HL-60 (cell line): ENCODE results near the gene SLC1A1.

Experiments used
- DNase-seq, 2 experiments: peaks; one replicate each; pipeline ENCODE4 v3.0.0-alpha.2; 2010 to 2020; ENCODE audit warnings: low read depth in 1 of 2, low spot score in 1 of 2
- H3K27ac ChIP-seq: fragments of 250-450 bp; sonication (Bioruptor Pico); replicated peaks from 2 replicates; pipeline ENCODE4 v1.5.1; 2020; ENCODE audit warnings: mild to moderate bottlenecking, moderate library complexity
- H3K27me3 ChIP-seq: fragments of 250-450 bp; sonication (Bioruptor Pico); 2 replicates; pipeline ENCODE4 v1.5.1; 2021; ENCODE audit warnings: mild to moderate bottlenecking, moderate library complexity; ENCODE audit not compliant: insufficient read depth, poor library complexity, severe bottlenecking
- H3K4me3 ChIP-seq: replicated peaks from 2 replicates; pipeline ENCODE4 v1.5.1; 2011; ENCODE audit warnings: mild to moderate bottlenecking, control low read depth, low read length; ENCODE audit not compliant: insufficient read depth
- GABPA ChIP-seq: IDR thresholded peaks from 2 replicates; pipeline ENCODE4 v1.6.1; 2012; ENCODE audit warnings: low read depth
- POLR2AphosphoS5 ChIP-seq: IDR thresholded peaks from 2 replicates; pipeline ENCODE4 v1.6.1; 2012; ENCODE audit warnings: low read depth
- SPI1 ChIP-seq: IDR thresholded peaks from 2 replicates; pipeline ENCODE4 v1.6.1; 2012; ENCODE audit warnings: low read depth, mild to moderate bottlenecking, borderline replicate concordance
- TF ChIP-seq, protein P1 (sequence below): IDR thresholded peaks from one replicate; pipeline ENCODE4 v1.5.1; 2011; ENCODE audit warnings: low read length, control low read depth, inconsistent platforms; ENCODE audit not compliant: insufficient read depth
- TF ChIP-seq, protein P2 (sequence below): IDR thresholded peaks from 2 replicates; pipeline ENCODE4 v1.6.1; 2012; ENCODE audit warnings: low read depth; ENCODE audit not compliant: insufficient replicate concordance

The SLC1A1 gene

DNA sequence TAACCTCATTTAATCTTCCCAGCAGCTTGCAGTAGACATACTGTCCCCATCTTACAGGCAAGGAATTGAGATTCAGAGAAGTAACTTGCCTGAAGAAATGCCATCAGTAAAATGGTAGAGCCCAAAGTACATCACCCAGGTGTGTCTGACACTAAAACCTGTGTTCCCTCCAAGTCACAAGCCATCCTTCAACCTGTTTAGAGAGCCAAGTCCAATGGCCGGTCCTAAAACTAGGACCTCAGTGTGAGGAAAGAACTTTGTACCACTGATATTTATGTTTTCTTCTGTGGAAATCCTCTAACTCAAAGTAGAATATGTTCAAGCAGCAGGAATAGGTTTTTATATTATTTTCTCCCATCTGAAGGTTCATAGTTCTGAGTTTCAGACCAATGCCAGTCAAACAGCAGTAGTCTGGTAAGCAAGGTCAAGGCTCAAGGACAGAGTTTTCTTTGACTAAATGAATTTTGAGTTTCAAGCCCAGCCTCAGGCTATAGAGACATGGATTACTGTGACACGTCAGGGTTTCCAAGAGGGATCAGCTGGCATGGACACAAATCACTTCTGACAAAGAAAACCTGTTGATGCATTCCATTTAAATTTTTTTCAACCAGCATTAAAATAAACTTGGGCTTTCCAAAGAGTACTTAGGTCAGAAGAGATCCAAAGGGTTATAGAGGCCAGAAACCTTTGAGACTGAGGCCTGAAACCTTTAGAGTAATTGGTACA is 90.9 kb downstream of the SLC1A1 start:
- H3K27me3 ChIP-seq = peaks cover 2% of the 10 kb centered on the region
- no peak overlapping the region for H3K27ac ChIP-seq
- H3K4me3 ChIP-seq = no peak overlapping the region
- no peak for DNase-seq
- no peak for TF ChIP-seq SPI1
- TF ChIP-seq, protein P1, sequence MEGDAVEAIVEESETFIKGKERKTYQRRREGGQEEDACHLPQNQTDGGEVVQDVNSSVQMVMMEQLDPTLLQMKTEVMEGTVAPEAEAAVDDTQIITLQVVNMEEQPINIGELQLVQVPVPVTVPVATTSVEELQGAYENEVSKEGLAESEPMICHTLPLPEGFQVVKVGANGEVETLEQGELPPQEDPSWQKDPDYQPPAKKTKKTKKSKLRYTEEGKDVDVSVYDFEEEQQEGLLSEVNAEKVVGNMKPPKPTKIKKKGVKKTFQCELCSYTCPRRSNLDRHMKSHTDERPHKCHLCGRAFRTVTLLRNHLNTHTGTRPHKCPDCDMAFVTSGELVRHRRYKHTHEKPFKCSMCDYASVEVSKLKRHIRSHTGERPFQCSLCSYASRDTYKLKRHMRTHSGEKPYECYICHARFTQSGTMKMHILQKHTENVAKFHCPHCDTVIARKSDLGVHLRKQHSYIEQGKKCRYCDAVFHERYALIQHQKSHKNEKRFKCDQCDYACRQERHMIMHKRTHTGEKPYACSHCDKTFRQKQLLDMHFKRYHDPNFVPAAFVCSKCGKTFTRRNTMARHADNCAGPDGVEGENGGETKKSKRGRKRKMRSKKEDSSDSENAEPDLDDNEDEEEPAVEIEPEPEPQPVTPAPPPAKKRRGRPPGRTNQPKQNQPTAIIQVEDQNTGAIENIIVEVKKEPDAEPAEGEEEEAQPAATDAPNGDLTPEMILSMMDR = no peak
- no peak for TF ChIP-seq GABPA
- TF ChIP-seq POLR2AphosphoS5 = no peak
- TF ChIP-seq, protein P2, sequence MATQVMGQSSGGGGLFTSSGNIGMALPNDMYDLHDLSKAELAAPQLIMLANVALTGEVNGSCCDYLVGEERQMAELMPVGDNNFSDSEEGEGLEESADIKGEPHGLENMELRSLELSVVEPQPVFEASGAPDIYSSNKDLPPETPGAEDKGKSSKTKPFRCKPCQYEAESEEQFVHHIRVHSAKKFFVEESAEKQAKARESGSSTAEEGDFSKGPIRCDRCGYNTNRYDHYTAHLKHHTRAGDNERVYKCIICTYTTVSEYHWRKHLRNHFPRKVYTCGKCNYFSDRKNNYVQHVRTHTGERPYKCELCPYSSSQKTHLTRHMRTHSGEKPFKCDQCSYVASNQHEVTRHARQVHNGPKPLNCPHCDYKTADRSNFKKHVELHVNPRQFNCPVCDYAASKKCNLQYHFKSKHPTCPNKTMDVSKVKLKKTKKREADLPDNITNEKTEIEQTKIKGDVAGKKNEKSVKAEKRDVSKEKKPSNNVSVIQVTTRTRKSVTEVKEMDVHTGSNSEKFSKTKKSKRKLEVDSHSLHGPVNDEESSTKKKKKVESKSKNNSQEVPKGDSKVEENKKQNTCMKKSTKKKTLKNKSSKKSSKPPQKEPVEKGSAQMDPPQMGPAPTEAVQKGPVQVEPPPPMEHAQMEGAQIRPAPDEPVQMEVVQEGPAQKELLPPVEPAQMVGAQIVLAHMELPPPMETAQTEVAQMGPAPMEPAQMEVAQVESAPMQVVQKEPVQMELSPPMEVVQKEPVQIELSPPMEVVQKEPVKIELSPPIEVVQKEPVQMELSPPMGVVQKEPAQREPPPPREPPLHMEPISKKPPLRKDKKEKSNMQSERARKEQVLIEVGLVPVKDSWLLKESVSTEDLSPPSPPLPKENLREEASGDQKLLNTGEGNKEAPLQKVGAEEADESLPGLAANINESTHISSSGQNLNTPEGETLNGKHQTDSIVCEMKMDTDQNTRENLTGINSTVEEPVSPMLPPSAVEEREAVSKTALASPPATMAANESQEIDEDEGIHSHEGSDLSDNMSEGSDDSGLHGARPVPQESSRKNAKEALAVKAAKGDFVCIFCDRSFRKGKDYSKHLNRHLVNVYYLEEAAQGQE = no peak

DNA sequence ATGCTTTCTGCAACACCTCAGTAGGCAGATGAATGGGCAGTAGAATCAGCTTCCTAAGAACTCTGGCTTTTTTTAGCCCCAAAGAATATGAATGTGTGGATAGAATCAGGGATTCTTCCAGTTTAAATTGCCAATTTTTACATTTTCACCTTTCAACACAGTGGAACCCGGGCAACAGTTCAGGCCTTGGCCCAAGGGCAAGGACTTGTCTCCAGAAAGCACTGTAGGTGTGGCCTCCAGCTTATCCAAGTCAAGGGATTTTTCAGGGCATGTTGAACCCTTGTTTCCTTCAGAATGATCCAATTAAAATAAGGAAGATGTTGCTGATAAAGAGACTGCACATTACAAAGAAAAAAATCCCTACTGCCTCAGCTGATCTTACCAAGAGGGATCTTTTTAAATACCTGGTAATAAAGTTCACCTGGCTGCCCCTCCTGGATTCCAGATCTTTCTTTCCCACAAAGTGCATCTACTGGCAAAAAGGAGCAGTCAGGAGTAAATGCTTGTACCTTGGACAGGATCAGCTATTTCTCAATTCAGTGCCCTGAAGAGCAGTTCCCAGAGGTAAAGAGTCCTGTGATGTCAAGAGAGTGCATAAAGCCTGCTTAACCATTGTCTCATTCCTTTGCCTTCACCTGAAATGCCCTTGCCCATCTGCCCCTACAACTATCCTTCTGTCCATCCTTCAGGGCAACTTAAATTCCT is 91.7 kb downstream of the SLC1A1 start:
- no peak for DNase-seq
- Histone ChIP-seq H3K4me3 (no peak overlapping the region), H3K27ac (no peak overlapping the region), H3K27me3 (peaks cover under 1% of the 10 kb centered on the region)
- TF ChIP-seq, protein P2 = no peak
- TF ChIP-seq POLR2AphosphoS5 = no peak
- TF ChIP-seq, protein P1 = no peak
- TF ChIP-seq GABPA = no peak
- no peak for TF ChIP-seq SPI1

DNA sequence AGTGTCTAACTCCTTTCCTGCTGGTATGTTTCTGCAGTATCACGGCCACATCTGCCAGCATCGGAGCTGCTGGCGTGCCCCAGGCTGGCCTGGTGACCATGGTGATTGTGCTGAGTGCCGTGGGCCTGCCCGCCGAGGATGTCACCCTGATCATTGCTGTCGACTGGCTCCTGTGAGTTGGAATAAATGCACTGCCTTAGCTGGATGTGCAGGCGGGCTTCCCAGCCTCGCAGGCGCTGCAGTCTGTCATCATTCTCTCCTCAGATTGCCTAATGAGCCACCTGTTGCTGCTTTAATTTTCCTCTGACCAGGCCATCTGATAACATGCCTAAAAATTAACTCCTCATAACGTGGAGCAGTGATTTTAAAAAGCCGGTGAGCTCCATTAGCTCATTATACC is 92.7 kb downstream of the SLC1A1 start:
- no peak for DNase-seq
- Histone ChIP-seq H3K4me3 (no peak overlapping the region), H3K27ac (no peak overlapping the region), H3K27me3 (no peaks in the 10 kb centered on the region)
- no peak for TF ChIP-seq GABPA
- TF ChIP-seq, protein P1 = no peak
- TF ChIP-seq, protein P2 = no peak
- no peak for TF ChIP-seq POLR2AphosphoS5
- TF ChIP-seq SPI1 = no peak
